Tibial nerve (tissue), 3 donors: ENCODE data around the gene USP26.

Experiments
- POLR2A ChIP-seq, 2 donors: fragments of 450-650 bp; IDR thresholded peaks; one replicate each; pipeline ENCODE4 v1.6.1; 2017; ENCODE audit warnings: antibody characterized with exemption in 2 of 2, mild to moderate bottlenecking in 2 of 2, moderate library complexity in 2 of 2
- TF ChIP-seq, protein P1 (sequence below), 5 experiments: fragments of 200-600 bp in 3 of 5; fragments of 450-650 bp in 2 of 5; sonication (generic) in 3 of 5; IDR thresholded peaks; one replicate each; pipeline ENCODE4 v1.5.1; 2016 to 2019; ENCODE audit warnings: antibody characterized with exemption in 5 of 5, mild to moderate bottlenecking in 3 of 5, moderate library complexity in 2 of 5

DNA sequence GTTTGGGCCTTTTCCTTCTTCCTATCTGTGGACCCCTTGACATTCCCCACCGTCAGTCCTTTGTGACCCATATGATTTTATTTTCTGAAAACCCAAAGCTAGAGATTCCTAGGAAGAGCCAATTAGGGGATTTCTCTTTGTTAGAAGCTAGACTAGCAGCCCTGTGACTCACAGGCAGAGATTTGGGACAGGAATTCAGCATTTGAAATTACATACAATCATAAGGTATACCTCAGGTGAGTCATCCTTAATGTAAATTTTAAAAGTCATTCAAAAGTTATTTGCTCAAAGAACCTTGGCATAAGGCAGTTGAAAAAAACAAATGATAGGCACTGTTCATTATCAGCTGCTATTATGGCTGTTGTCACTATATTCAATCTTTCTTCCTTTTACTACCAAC is 40.6 kb downstream of the USP26 start:
- TF ChIP-seq, protein P1, sequence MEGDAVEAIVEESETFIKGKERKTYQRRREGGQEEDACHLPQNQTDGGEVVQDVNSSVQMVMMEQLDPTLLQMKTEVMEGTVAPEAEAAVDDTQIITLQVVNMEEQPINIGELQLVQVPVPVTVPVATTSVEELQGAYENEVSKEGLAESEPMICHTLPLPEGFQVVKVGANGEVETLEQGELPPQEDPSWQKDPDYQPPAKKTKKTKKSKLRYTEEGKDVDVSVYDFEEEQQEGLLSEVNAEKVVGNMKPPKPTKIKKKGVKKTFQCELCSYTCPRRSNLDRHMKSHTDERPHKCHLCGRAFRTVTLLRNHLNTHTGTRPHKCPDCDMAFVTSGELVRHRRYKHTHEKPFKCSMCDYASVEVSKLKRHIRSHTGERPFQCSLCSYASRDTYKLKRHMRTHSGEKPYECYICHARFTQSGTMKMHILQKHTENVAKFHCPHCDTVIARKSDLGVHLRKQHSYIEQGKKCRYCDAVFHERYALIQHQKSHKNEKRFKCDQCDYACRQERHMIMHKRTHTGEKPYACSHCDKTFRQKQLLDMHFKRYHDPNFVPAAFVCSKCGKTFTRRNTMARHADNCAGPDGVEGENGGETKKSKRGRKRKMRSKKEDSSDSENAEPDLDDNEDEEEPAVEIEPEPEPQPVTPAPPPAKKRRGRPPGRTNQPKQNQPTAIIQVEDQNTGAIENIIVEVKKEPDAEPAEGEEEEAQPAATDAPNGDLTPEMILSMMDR (IDR thresholded peaks at IDR 0.05): no peak
- no peak for TF ChIP-seq POLR2A (IDR thresholded peaks at IDR 0.05)
